Calu3 (cell line): Measurements from ENCODE around the gene CST5. TPM values are rescaled to one million over a fixed set of nuclear protein-coding genes. Genes with fewer than 3 reads are reported as not detected.

Experiments used
- BruUV-seq: library from RNA; stranded (reverse); fragments of 400-500 nt; replicated peaks from 2 replicates; lab custom pipeline; 2021; lab: Mats Ljungman, UMichigan
- CTCF ChIA-PET: fragments of 300-600 bp; sonication (Branson Sonifier 250); formaldehyde crosslinking; loops from one replicate; lab custom pipeline; 2022; ENCODE audit warnings: antibody characterized with exemption; lab: Charles Lee
- DNase-seq: peaks from one replicate; pipeline ENCODE4 v3.0.0; 2022
- H3K27ac Mint-ChIP-seq: one replicate; pipeline ENCODE4 v1.8.0; 2022; ENCODE audit warnings: mixed read lengths; ENCODE audit not compliant: unreplicated experiment
- H3K27me3 Mint-ChIP-seq: one replicate; pipeline ENCODE4 v1.8.0; 2022; ENCODE audit warnings: mixed read lengths; ENCODE audit not compliant: unreplicated experiment
- H3K36me3 Mint-ChIP-seq: one replicate; pipeline ENCODE4 v1.8.0; 2022; ENCODE audit warnings: mild to moderate bottlenecking, moderate library complexity, mixed read lengths; ENCODE audit not compliant: insufficient read depth, unreplicated experiment
- H3K4me1 Mint-ChIP-seq: one replicate; pipeline ENCODE4 v1.8.0; 2022; ENCODE audit warnings: mild to moderate bottlenecking, low read depth, mixed read lengths; ENCODE audit not compliant: unreplicated experiment
- H3K4me3 Mint-ChIP-seq: one replicate; pipeline ENCODE4 v1.8.0; 2022; ENCODE audit warnings: mild to moderate bottlenecking, low read depth, moderate library complexity, mixed read lengths; ENCODE audit not compliant: unreplicated experiment
- H3K9me3 Mint-ChIP-seq: one replicate; pipeline ENCODE4 v1.8.0; 2022; ENCODE audit warnings: low read depth, mixed read lengths; ENCODE audit not compliant: unreplicated experiment
- CTCF ChIP-seq: fragments of 200-600 bp; IDR thresholded peaks from one replicate; pipeline ENCODE4 v1.8.0; 2022; ENCODE audit warnings: antibody characterized with exemption; ENCODE audit not compliant: unreplicated experiment
- intact Hi-C: fragments of 100-400 bp; cut with micrococcal nuclease; formaldehyde crosslinking; loops from one replicate; pipeline ENCODE4 v1.10.0; 2022; ENCODE audit not compliant: unreplicated experiment
- total RNA-seq: library from RNA; stranded (reverse); gene quantifications from 2 replicates; pipeline ENCODE4 v1.2.3, GENCODE V29; 2022

The CST5 gene
- total RNA-seq, 1 experiment from 2014 or later = not detected

GRCh38 chr20:23926526-23926880, 47.0 kb upstream of the CST5 start:
- Mint-ChIP-seq H3K36me3 (no peaks in the 10 kb centered on the region), H3K9me3 (no peaks in the 10 kb centered on the region), H3K4me3 (no peak overlapping the region), H3K4me1 (no peaks in the 10 kb centered on the region), H3K27ac (no peak overlapping the region), H3K27me3 (no peaks in the 10 kb centered on the region)
- CTCF ChIA-PET = no interaction called here
- no peak for DNase-seq
- BruUV-seq = no TSS peak
- intact Hi-C loops = no loop called here
- no peak for TF ChIP-seq CTCF

GRCh38 chr20:23925789-23926525, 46.4 kb upstream of the CST5 start:
- CTCF ChIA-PET = no interaction called here
- Mint-ChIP-seq H3K4me1 (no peaks in the 10 kb centered on the region), H3K27me3 (no peaks in the 10 kb centered on the region), H3K36me3 (no peaks in the 10 kb centered on the region), H3K9me3 (no peaks in the 10 kb centered on the region), H3K4me3 (no peak overlapping the region), H3K27ac (no peak overlapping the region)
- DNase-seq = no peak
- intact Hi-C loops = no loop called here
- no TSS peak for BruUV-seq
- no peak for TF ChIP-seq CTCF

- H3K4me1 Mint-ChIP-seq = no peaks in the 10 kb centered on the region
Observed at GRCh38 chr20:23924751-23925150, 45.2 kb upstream of the CST5 start.

GRCh38 chr20:23923891-23924435, 44.4 kb upstream of the CST5 start:
- DNase-seq = no peak
- intact Hi-C loops = no loop called here
- Mint-ChIP-seq H3K36me3 (no peaks in the 10 kb centered on the region), H3K27me3 (no peaks in the 10 kb centered on the region), H3K4me3 (no peak overlapping the region), H3K4me1 (no peaks in the 10 kb centered on the region), H3K9me3 (no peaks in the 10 kb centered on the region), H3K27ac (no peak overlapping the region)
- CTCF ChIA-PET = no interaction called here
- TF ChIP-seq CTCF = no peak
- BruUV-seq = no TSS peak

More at GRCh38 chr20:23924751-23925150, 45.2 kb upstream of the CST5 start:
- no peak overlapping the region for H3K27ac Mint-ChIP-seq
- H3K9me3 Mint-ChIP-seq = no peaks in the 10 kb centered on the region
- DNase-seq = no peak
- no peaks in the 10 kb centered on the region for H3K36me3 Mint-ChIP-seq
- no TSS peak for BruUV-seq
- intact Hi-C loops = no loop called here
- no peak overlapping the region for H3K4me3 Mint-ChIP-seq
- H3K27me3 Mint-ChIP-seq = no peaks in the 10 kb centered on the region
- TF ChIP-seq CTCF = no peak
- CTCF ChIA-PET = no interaction called here
